Stimulated activated CD4-positive, alpha-beta T cell treated with anti-CD3 and anti-CD28 coated beads, Interleukin-1b, Interleukin-23, amount 100 ng/mL, for 24 hours (primary cell): ENCODE data around the gene BATF2.
"Not testable (repeated sequence)": the region's sequence is repeated elsewhere in the genome, so short reads cannot be mapped to it uniquely, and the experiment has no call there.

Source experiments
- DNase-seq, 4 experiments: peaks; one replicate each; pipeline ENCODE4 v3.0.0-alpha.2; 2020; ENCODE audit warnings: low read depth in 4 of 4, low spot score in 1 of 4

BATF2 gene, protein sequence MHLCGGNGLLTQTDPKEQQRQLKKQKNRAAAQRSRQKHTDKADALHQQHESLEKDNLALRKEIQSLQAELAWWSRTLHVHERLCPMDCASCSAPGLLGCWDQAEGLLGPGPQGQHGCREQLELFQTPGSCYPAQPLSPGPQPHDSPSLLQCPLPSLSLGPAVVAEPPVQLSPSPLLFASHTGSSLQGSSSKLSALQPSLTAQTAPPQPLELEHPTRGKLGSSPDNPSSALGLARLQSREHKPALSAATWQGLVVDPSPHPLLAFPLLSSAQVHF

DNA sequence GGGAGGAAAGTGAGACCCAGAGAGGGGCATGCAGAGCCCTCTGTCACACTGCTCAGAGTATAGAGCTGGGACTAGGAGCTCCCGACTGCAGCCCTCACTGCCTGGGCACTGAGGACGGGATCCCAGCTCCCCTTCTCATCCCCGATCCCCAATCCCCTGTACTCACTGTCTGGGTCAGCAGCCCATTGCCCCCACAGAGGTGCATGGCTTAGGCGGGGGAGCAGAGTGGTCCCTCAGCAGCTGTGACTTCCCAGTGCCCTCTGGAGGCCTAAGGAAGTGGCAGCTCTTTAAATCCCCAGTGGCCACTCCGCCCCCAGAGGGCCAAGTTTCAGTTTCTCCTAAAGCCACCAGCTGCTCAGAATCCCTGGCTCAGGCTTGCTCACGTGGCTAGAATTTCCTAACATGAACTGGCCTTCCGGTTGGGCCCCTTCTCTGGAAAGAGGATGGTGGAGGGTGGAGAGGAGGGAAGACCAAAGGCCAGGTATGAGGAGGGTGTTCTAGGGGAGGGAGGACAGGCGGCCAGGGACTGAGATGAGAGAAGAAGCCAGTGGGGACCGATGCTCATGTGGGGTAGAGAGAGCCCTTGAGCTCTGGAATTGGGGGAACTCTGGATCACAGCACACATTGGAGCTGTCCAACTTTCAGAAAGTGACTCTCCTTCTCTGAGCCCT is at the start of gene BATF2:
TSS of gene BATF2 (minus strand) at position 262 of the 671 bp plus-strand sequence. CDS start at position 205, 57 bp downstream.
- no peak for DNase-seq

DNA sequence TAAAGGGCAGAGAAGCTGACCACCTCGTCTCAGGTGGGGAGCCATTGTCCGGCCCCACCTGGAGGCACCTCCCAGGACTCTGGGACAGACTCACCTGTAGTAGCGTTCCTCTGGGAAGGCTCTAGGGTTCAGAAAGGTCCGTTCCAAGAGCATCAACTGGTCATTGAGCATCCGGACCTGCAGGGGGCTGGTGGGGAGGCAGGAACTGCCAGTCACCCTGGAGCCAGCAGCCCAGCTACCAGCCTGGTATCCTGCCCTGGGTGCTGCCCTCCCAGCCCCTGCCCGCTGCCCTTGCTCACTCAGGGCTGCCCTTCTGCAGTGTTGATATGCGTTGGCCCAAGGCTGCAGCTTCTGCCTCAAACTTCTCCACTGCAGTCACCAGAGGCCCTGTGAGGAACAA is 49.0 kb upstream of the BATF2 start:
- no peak for DNase-seq

DNA sequence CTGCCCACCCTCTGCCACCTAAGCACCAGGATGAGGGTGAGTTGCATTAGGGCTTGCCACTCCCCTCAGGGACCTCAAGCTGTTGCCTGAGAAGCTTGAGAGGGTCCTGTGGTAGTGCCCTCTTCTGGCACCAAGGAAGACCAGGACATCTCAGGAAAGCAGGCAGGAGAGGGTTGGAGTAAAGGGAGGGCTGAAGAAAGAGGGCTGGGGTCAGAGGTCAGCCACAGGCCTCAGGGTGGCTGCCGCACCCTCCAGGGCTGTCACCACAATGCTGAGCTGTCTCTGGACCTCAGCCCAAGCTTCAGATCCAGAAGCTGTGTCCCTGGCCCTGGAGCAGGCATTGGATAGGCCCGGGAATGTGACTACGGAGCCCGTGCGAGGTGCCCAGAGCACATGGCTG is 48.3 kb upstream of the BATF2 start:
- no peak for DNase-seq

DNA sequence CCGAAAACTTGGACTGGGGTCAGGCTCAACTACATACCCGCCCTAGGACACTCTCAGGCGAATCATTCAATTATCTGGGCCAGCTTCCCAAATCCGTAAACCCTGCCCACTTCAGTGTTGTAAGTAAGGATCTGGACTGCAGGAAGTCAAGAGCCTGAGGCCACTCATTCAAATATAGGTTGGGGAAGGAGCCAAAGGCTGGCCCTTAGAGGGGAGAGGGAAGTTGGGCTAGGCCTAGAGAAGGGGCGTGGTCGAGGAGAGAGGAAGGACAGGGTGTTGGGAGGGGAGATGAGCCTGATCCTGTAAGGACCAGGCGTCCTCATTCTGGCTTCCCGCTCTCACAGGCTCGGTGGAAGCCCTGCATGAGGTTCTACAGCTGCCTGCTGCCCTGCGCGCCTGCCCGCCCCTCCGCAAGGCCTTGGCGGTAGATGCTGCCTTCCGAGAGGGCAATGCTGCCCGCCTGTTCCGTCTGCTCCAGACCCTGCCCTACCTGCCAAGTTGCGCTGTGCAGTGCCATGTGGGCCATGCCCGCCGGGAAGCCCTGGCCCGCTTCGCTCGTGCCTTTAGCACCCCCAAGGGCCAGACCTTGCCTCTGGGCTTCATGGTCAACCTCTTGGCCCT is 47.2 kb upstream of the BATF2 start:
- DNase-seq = no peak

DNA sequence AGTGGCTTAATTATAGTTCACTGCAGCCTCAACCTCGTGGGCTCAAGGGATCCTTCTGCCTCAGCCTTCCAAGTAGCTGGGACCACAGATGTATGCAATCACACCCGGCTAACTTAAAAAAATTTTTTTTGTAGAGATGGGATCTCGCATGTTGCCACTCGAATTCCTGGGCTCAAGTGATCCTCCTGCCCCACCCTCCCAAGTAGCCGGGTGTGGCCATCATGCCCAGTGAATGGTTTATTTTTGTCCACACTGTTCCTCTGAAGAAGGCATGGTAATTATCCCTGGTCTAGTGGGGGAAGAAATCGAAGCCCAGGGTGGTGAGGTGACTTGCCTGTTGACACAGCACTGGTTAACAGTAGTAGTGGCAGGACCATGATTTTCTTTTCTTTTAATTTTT is 46.1 kb upstream of the BATF2 start:
- DNase-seq = no peak

DNA sequence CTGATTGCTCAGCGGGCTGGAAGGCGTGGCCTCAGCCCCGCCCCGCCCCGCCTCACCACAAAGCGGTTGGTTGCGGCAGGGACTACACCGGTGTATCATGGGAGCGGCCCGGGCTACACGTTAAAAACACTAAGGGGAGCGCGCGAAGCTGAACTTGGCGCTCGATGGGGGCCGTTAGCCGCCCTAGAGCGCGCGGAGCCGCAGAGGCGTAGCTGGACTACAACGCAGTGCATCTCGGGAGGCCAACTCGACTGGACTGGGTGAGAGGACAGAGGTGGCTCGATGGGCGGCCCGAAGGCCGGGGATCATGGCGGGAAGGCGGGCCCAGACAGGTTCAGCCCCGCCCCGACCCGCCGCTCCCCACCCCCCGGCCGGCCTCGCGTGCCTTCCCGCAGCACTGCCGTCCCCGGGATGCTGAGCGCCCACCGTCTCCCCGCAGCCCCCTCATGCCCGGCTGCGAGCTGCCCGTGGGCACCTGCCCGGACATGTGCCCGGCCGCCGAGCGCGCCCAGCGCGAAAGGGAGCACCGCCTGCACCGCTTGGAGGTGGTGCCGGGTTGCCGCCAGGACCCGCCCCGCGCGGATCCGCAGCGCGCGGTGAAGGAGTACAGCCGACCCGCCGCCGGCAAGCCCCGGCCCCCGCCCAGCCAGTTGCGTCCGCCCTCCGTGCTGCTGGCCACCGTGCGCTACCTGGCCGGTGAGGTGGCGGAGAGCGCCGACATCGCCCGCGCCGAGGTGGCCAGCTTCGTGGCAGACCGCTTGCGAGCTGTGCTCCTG is 44.3 kb upstream of the BATF2 start, which contains the start of gene SAC3D1:
TSS of gene SAC3D1 (plus strand) at position 364 of the 776 bp plus-strand sequence. CDS start at position 447, 83 bp downstream.
- peak; percentile 64 to 87 (median 74) for DNase-seq

DNA sequence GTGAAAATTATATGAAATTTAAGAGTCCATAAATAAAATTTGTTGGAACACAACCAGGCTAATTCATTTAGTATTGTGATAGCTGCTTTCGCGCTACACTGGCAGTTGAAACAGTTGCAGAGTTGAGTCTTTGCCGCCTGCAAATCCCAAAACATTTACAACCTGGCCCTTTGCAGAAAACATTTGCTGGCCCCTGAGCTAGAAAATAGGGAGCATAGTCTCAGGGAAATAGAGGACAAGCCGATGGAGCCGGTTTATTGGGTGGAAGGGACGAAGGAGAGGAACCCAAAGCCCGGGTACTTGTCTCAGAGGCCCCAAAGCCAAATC is 43.7 kb upstream of the BATF2 start:
- DNase-seq = no peak

DNA sequence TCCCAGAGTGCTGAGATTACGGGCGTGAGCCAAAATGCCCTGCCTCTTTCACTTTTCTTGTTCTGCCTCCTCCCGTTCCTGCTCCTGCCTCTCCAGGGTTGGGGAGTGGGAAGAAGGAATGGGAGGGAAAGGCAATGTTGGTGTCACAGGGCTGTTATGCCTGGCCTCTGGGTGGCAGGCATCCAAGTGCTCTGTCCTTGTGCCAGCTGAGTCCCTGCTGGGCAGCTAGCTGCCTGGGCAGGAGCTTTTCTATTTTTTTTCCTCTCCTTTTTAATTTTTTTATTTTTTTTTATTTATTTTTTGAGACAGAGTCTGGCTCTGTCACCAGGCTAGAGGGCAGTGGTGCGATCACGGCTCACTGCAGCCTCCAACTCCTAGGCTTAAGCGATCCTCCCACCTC is 40.2 kb upstream of the BATF2 start:
- DNase-seq = no peak

DNA sequence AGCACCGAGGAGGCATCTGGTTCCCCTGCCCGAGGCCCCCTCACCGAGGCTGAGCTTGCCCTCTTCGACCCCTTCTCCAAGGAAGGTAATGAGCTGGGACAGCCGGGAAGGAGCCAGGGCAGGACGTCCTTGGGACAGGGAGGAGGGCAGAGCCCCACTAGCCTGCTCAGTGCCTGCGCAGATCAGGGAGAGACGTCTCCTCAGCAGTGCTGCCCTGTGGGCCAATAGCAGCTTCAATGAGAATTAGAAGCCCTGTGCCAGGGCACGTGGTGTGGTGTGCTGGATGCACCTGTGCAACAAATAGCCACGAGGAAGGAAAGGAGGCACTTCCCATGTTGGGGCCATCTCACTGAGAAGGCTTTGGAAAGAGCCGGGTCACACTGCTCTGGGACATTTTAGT is 38.8 kb upstream of the BATF2 start:
- no peak for DNase-seq

DNA sequence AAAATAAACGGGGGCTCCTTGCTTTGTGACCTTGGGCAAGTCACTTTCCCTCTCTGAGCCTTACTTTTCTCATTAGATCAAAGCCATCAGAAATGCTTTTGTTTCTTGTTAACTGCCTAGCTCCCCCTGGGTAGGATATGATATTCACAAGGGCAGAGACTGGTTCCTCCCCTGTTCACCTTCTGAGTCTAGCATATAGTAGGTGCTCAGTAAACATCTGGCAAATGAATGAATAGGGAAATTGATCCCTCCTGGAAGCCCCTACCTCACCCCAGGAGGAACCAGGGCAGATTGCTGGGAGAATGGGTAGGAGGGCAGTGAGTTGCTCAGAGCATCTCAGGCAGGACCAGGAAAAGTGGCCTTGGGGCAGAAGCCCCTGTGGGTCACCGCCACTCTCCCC is 37.7 kb upstream of the BATF2 start:
- no peak for DNase-seq

DNA sequence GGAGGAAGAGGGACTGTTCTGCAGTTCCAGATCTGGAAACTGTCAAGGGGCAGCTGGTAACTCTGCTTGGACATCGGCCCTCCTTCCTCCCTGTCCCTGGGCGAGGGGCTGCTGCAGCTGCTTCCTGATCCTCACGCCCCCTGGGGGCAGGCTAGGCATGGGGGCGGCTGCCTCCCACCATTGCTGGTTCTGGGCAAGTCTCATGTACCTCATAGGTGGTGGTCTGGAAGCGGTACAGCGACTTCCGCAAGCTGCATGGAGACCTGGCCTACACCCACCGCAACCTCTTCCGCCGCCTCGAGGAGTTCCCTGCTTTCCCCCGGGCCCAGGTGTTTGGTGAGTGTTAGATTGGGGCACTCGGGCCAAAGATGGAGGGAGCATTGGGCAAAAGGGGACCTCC is 35.4 kb upstream of the BATF2 start:
- no peak for DNase-seq

DNA sequence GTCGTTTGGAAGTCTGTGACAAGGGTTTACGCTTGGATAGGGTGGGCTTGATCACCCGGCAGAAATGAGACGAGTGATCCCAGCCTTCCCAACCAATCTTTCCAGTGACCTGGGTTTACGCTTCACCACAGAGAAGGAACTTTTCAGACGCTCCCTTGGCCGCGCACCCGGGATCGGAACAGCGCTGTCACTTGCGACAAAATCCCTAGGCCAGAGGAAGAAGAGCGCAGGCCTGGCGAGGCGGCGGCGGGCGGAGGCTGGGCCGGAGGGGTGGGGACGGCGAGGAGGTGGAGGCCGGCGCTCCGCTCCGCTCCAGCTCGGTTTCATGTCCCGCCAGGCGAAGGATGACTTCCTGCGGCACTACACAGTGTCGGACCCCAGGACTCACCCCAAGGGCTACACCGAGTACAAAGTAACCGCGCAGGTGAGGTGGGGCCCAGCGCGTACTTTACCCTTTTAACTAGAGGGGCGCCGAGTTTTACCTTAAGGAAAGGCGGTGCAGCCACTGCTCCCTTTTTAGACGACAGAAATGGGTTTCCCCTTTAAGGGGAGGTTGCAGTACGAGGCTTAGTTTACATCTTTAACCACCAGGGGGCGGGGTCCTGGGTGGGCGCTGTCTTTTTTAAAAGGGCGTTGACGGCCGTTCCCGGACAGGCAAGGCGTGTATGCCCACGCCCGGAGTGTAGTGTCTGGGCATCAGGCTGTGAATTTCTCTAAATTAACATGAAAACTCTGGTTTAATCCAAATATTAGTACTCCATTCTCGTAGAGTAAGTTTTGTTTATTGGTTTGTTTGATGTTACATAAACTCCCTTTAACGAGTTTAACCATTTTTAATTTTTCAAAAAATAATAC is 30.7 kb upstream of the BATF2 start, which contains the start of gene SNX15:
TSS of gene SNX15 (plus strand) at position 227 of the 855 bp plus-strand sequence. CDS start at position 326, 99 bp downstream.
- DNase-seq = peak; percentile 75 to 92 (median 85)

DNA sequence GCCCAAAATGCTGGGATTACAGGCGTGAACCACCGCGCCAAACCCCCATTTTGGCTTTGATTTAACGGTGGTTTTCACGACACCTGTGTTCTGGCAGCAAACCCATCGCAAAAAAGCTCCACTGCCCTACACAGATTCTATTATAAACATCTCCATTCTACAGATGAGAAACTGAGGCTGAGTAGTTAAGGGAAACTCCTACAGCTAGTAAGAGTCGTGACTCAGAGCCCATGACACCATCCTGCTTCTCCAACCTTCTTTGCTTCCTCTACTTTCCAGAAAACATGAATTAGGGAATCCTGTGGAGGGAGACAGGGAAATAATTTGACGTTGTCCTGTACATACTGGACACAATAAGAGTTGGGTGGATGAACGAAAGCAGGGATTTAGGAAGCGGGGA is 30.0 kb upstream of the BATF2 start:
- no peak for DNase-seq

DNA sequence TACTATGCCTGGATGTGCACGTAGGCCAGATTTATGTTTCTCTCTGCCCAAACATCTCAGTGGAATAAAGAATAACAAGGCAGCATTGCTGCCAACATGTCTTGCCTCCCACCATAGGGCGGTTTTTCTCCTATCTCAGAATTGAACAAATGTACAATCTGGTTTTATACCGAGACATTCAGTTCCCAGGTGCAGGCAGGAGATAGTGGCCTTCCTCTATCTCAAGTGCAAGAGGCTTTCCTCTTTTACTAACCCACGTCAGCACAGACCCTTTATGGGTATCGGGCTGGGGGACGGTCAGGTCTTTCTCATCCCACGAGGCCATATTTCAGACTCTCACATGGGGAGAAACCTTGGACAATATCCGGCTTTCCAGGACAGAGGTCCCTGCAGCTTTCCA is 26.7 kb upstream of the BATF2 start:
- DNase-seq = not testable (repeated sequence)

DNA sequence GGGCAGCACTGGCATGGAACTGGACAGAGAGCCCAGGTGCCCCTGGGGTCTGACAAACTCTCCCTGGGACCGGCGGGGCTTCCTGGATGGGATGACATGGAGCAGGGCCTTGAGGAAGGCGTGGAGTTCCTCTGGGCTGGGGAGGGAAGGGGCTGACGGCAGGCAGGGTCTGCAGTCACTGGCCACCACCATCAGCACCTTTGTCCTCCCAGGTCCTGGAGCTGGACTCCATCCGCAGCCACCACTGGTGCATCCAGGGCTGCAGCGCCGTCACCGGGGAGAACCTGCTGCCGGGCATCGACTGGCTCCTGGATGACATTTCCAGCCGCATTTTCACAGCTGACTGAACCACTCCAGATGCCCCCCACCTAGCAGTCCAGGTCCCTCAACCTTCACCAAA is 24.7 kb upstream of the BATF2 start:
- no peak for DNase-seq

DNA sequence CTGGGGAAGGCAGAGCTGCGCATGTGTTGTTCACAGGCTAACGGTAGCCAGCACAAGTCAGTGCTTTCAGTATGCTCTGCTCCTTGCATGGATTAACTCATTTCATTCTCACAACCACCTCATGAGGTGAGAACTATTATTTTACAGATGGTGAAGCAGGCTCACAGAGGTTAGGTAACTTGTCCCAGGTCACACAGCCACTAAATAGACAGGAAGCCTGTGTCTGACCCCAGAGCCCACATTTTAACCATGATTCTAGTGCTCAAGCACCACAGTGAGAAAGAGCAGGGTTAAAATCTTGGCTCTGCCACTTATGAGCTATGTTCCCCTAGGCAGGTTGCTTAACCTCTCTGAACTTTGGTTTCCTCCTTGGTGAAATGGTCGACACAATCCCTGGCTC is 24.2 kb upstream of the BATF2 start:
- no peak for DNase-seq

DNA sequence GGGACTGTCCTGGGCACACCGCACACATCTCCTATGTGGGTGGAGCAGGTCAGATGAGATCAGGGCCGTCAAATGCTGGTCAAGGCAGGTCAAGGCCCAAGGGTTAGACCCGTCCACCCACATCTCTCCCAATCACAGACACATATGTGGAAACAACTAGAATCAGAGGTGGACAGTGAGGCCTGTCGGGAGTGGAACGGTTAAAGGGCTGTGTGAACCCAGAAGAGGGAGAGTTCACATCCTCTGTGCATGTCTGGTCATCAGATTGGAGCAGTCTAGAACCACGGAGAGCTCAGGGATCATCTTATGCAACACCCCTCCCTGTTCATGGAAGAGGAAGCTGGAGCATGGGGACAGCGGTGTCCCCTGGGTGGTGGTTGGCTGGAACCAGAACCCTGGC is 23.1 kb upstream of the BATF2 start:
- DNase-seq = no peak

DNA sequence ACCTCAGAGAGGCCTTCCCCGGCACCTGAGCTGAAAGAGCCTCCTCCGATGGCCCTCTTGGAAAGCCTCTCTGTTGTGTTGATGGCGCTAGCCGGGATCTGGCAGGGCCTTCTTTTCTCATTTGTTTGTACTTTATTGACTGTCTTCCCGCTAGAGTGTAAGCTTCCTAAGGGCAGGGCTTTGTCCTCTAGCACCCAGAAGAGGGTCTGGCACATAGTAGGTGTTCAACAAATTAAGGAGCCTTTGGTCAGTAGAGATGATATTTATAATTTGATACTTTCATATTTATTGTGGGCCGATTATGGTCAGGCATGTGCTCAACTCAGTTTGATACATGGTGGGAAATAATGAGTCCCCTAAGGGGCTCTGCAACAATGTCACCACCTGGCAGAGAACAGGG is 21.2 kb upstream of the BATF2 start:
- DNase-seq = no peak

DNA sequence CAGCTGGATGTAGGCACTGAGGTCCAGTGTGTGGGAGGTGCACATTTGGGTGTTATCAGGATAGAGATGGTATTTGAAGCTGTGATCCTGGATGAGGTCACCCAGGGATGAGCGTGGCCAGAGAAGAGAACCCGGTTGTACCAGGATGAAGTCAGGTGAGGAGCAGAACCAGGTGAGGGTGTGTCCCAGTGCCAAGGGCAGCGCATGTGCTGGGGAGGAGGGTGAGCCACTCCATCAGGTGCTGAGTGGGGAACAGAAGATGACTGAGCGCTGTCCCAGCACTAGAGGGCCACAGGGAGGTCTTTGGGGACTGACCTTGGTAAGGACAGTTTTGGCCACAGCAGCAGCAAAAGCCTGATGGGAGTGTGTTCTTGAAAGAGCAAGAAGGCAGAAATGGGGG is 19.9 kb upstream of the BATF2 start:
- no peak for DNase-seq

DNA sequence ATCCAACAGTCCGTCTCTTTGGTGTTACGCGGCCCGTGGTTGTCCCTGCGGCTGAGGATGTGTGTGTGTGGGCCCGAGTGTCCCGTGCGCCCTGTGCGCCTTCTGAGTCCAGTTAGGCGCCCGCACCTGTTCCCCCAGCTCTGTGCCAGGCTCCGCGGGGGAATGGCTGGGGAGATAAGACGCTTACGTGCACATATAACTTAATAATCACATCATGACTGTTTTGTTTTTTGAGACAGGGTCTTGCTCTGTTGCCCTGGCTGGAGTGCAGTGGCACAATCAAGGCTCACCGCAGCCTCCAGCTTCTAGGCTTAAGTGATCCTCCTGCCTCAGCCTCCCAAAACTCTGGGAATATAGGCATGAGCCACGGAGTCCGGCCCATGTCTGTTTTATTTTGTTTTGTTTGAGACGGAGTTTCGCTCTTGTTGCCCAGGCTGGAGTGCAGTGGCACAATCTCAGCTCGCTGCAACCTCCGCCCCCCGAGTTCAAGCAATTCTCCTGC is 18.0 kb upstream of the BATF2 start:
- peak in 1 of 4 experiments; percentile 18 for DNase-seq
